Measurements from ENCODE around the gene USH2A. TPM values are rescaled to one million over a fixed set of nuclear protein-coding genes. Genes with fewer than 3 reads are reported as not detected.
A peak's percentile ranks its signal among the peaks of the same experiment; 100 is the strongest.

Gene USH2A
- total RNA-seq, 6 donors from 2014 or later, result under 0.01 to 0.11 TPM; not detected in 4

DNA sequence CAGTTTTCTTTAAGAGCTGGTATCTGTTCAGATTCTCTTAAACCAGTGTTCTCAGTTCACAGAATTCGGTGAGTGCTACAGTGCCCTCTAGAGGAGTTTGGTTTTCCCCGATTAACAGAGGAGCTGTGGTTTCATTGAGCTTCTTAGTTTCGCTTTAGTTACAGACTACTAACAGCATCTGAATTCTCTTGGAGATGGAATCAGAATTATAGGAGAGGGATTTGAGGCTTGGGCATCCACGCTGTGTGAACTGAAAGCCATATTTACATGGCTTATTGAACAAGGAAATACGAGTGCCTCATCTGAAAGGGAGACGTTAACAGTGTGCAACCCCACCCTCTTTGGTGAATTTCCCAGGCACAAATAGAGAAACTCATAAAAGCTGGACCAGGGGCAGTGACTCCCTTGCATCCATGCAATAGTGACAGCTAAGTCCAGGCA lies 202.0 kb downstream of the USH2A start:
- DNase-seq, result no peak

DNA sequence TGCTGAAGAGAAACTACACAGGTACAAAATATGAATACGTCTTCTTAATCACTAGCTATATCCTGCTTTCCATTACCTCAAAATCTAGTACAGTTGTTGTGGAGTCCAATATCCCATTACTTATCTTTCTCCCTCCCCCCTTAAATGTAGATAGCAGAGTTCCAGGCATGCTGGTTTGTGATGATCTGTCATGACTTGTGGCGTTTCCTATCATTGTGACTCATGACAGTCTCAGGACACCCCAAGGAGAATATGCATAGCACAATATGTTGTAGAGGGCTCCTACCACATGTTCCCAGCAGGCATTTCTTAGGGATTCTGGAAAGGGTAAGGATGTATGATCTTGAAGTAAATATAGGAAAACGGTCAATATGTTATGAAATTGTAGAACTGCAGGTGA lies 206.9 kb downstream of the USH2A start:
- WGBS, 2 donors, result 82 to 86% methylated on average over 3 of the region's 3 CpGs
- DNase-seq, result no peak
- no peaks in the 10 kb centered on the region for H3K27me3 ChIP-seq
- H3K9me3 ChIP-seq, result no peaks in the 10 kb centered on the region
- H3K4me3 ChIP-seq, result no peak overlapping the region
- ATAC-seq (ENCODE audit: low FRiP score in 2 of 2), result no peak
- H3K27ac ChIP-seq, result no peak overlapping the region
- TF ChIP-seq POLR2AphosphoS5 (IDR thresholded peaks at IDR 0.05) (no peak), POLR2A (IDR thresholded peaks at IDR 0.05) (no peak), EP300 (IDR thresholded peaks at IDR 0.05) (no peak), CTCF (IDR thresholded peaks at IDR 0.05) (no peak)
- H3K4me1 ChIP-seq, result no peaks in the 10 kb centered on the region
- no peaks in the 10 kb centered on the region for H3K36me3 ChIP-seq

More for the DNA sequence above, 202.0 kb downstream of the USH2A start:
- Histone ChIP-seq H3K9me3 (no peaks in the 10 kb centered on the region), H3K4me3 (peak overlapping the region in 3 of 4 donors; percentile 27 to 45 (median 36)), H3K36me3 (no peaks in the 10 kb centered on the region), H3K27ac (no peak overlapping the region), H3K27me3 (no peaks in the 10 kb centered on the region), H3K4me1 (no peaks in the 10 kb centered on the region)
- no peak for TF ChIP-seq POLR2A (IDR thresholded peaks at IDR 0.05)
- TF ChIP-seq POLR2AphosphoS5 (IDR thresholded peaks at IDR 0.05), result no peak
- TF ChIP-seq EP300 (IDR thresholded peaks at IDR 0.05), result no peak
- TF ChIP-seq CTCF (IDR thresholded peaks at IDR 0.05), result peak in 3 of 6 experiments; percentile 21 to 37 (median 30)
- ATAC-seq (ENCODE audit: low FRiP score in 2 of 2), result peak; percentile 40 to 88
- WGBS, 2 donors, result 3 to 4% methylated on average over 6 of the region's 6 CpGs

DNA sequence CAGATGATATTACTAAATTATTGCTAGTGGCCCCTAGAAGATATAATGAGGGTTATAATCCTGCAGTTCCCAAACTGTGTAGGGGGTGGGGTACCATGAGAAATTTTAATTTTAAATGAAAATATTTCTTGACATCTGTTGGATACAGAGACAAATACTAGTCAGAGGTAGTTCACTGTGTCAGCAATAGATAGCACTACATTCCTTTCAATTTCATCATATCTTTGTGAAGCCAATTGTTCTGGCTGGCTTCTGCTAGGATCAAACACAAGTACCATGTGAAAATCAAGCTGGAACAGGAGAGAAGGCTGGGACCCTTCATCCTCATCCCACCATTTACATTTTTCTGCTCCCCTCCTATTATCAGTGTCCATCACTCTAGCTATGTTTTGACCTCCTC lies 208.1 kb downstream of the USH2A start:
- no peaks in the 10 kb centered on the region for H3K4me1 ChIP-seq
- no peak overlapping the region for H3K27ac ChIP-seq
- ATAC-seq (ENCODE audit: low FRiP score in 2 of 2) (no peak), DNase-seq (no peak)
- H3K4me3 ChIP-seq, result no peak overlapping the region
- H3K9me3 ChIP-seq, result no peaks in the 10 kb centered on the region
- no peaks in the 10 kb centered on the region for H3K27me3 ChIP-seq
- TF ChIP-seq POLR2A (IDR thresholded peaks at IDR 0.05), result no peak
- TF ChIP-seq CTCF (IDR thresholded peaks at IDR 0.05), result no peak
- TF ChIP-seq EP300 (IDR thresholded peaks at IDR 0.05), result no peak
- TF ChIP-seq POLR2AphosphoS5 (IDR thresholded peaks at IDR 0.05), result no peak
- H3K36me3 ChIP-seq, result no peaks in the 10 kb centered on the region

DNA sequence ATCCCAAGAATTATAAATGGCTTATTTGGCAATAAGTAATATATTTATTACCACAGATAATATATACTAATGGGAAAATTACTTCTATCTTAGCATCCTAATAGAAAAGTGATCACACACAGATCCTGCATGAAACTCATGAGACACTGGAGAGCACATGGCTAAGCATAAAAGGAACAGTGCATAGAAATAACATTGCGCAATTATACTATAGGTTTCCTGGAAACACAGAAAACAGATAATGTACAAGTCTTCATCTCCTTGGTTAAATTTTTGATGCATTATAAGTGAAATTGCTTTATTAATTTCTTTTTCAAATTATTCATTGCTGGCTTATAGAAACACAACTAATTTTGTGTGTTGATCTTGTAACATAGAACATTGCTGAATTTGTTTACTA lies 210.4 kb downstream of the USH2A start:
- no peaks in the 10 kb centered on the region for H3K9me3 ChIP-seq
- ATAC-seq (ENCODE audit: low FRiP score in 2 of 2) (no peak), DNase-seq (no peak)
- H3K27me3 ChIP-seq, result no peaks in the 10 kb centered on the region
- no peak overlapping the region for H3K4me3 ChIP-seq
- no peaks in the 10 kb centered on the region for H3K36me3 ChIP-seq
- 97 to 100% methylated on average over 1 of the region's 1 CpG for WGBS, 2 donors
- H3K4me1 ChIP-seq, result no peaks in the 10 kb centered on the region
- no peak for TF ChIP-seq EP300 (IDR thresholded peaks at IDR 0.05)
- no peak for TF ChIP-seq POLR2AphosphoS5 (IDR thresholded peaks at IDR 0.05)
- TF ChIP-seq POLR2A (IDR thresholded peaks at IDR 0.05), result no peak
- no peak for TF ChIP-seq CTCF (IDR thresholded peaks at IDR 0.05)
- H3K27ac ChIP-seq, result no peak overlapping the region

GRCh38 chr1:216210081-216210480 lies 213.2 kb downstream of the USH2A start:
- no peaks in the 10 kb centered on the region for H3K36me3 ChIP-seq
- no peak overlapping the region for H3K27ac ChIP-seq
- no peak for ATAC-seq (ENCODE audit: low FRiP score in 2 of 2)
- TF ChIP-seq CTCF (IDR thresholded peaks at IDR 0.05) (no peak), POLR2A (IDR thresholded peaks at IDR 0.05) (no peak), EP300 (IDR thresholded peaks at IDR 0.05) (no peak), POLR2AphosphoS5 (IDR thresholded peaks at IDR 0.05) (no peak)
- no peak overlapping the region for H3K4me3 ChIP-seq
- H3K27me3 ChIP-seq, result no peaks in the 10 kb centered on the region
- 34 to 43% methylated on average over 4 of the region's 4 CpGs for WGBS, 2 donors
- no peak for DNase-seq
- no peaks in the 10 kb centered on the region for H3K4me1 ChIP-seq
- no peaks in the 10 kb centered on the region for H3K9me3 ChIP-seq
